Mucosa of rectum (tissue), 2 donors: ENCODE data around the gene EFNA1.
A peak's percentile ranks its signal among the peaks of the same experiment; 100 is the strongest.

ENCODE experiments used
- H3K27ac ChIP-seq, 2 donors: one replicate each; pipeline ENCODE4 v1.7.0; 2013; ENCODE audit warnings: inconsistent platforms in 2 of 2, low read depth in 2 of 2, low read length in 2 of 2
- H3K27me3 ChIP-seq, 2 donors: one replicate each; pipeline ENCODE4 v1.7.0; 2013; ENCODE audit warnings: low read length in 2 of 2; ENCODE audit not compliant: control insufficient read depth in 2 of 2, insufficient read depth in 2 of 2
- H3K36me3 ChIP-seq, 2 donors: one replicate each; pipeline ENCODE4 v1.7.0; 2013; ENCODE audit warnings: low read length in 2 of 2; ENCODE audit not compliant: control insufficient read depth in 2 of 2, insufficient read depth in 2 of 2
- H3K4me1 ChIP-seq, 2 donors: one replicate each; pipeline ENCODE4 v1.7.0; 2013; ENCODE audit warnings: low read length in 2 of 2, mild to moderate bottlenecking in 1 of 2; ENCODE audit not compliant: control insufficient read depth in 2 of 2, insufficient read depth in 2 of 2
- H3K4me3 ChIP-seq, 2 donors: one replicate each; pipeline ENCODE4 v1.7.0; 2013; ENCODE audit warnings: low read length in 2 of 2
- H3K9ac ChIP-seq, 2 donors: one replicate each; pipeline ENCODE4 v1.7.0; 2013; ENCODE audit warnings: low read length in 2 of 2, low read depth in 1 of 2, mild to moderate bottlenecking in 1 of 2
- H3K9me3 ChIP-seq, 2 donors: one replicate each; pipeline ENCODE4 v1.7.0; 2013; ENCODE audit warnings: low read length in 2 of 2; ENCODE audit not compliant: control insufficient read depth in 2 of 2
- donor health status: healthy.
- donor health status: Normal muscosa, but diverticular disease.

EFNA1 gene

DNA sequence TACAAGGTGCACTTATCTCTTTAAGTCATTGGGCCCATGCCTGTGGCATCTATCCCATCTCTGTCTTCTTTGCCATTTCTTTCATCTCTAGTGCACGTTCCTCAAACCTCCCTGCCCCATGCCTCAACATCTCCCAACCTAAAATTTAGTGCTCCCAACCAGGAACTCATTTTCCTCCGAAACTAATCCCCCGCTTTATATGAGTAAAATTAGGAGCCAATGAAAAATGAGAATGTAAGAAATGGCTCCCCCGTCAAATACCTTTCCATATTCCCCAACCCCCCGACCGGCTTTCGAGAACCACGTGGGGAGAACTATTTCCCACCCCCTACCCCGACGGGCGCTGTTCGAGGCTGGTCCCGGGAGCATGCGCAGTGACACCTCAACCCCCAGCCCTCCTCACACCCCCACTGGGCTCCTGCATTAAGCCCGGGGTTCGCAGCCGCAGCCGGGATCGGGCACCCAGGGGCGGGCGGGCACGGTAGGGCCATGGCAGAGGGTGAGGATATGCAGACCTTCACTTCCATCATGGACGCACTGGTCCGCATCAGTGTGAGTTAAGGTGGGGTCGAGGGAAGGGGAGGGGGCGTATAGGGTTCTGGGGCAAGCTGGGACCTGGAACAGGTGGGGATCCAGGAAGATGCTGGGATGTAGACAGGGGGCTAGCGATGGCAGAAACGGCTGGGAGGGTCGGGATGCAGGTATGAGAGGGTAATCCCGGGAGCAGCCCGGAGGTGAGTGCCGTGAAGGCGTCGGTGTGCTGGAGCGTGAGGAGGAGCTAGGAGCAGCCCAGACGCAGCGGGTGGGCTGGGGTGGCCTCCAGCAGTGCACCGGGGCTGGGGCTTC is 46.0 kb downstream of the EFNA1 start, which contains the start of gene TRIM46:
Gene TRIM46 (plus strand): TSS at position 372 of the 846 bp plus-strand sequence. CDS start 118 bp downstream, at position 490.
- Histone ChIP-seq H3K9me3 (no peaks in the 10 kb centered on the region), H3K4me1 (peaks cover 18 to 22% of the 10 kb centered on the region in 2 donors)

DNA sequence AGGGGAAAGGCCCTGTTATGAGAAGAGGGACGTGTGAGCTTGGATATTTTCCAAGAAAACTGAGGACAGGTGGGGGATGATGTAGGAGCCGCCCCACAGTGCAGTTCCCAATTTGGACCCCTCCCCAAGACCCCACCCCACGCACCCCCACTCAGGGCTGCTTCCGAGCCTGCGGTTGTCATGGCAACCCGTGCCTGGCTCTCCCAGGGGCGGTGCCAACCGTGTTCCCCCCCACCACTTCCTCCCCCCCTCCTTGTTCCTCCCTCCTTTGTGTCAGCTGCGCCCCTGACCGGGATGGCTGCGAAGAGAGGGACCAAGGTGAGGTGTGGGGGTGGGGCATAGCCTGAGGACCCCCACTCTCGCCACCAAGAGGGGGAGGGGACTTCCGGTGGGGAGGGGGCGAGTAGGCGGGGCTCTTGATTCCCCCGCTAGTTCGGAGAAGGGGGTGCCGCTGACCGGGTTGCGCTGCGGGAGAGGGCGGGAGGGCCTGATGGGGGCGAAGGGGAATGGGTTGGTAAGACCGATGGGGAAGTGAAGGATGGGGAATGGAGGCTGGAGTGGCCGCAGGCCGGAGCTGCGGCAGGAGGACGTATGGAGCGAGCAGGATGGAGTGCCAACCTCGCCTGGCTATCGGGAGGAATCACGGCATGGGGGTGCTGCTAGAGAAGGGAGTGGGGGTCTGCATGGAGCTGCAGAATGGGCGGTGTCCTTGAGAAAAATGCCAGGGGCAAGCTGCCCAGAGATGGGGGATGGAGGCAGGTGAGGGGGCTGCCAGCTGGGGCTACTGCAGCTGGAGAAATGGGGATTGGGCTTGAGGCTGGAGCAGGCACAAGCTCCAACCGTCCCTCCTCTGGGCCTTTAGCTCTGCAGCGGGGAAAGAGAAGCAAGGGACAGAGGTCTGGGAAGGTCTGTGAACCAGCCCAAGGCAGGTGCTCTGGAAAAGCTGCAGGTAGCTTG is 46.9 kb downstream of the EFNA1 start:
- H3K9ac ChIP-seq, result no peak overlapping the region
- H3K27me3 ChIP-seq, result peaks cover 0 to 3% of the 10 kb centered on the region in 2 donors
- peak overlapping the region in 1 of 2 donors; percentile 86 for H3K4me3 ChIP-seq
- peaks cover 18 to 24% of the 10 kb centered on the region in 2 donors for H3K4me1 ChIP-seq
- H3K36me3 ChIP-seq, result peaks cover 5 to 7% of the 10 kb centered on the region in 2 donors
- no peak overlapping the region for H3K27ac ChIP-seq
- no peaks in the 10 kb centered on the region for H3K9me3 ChIP-seq

More for the DNA sequence above, 46.0 kb downstream of the EFNA1 start, which contains the start of gene TRIM46:
- peak within 1 kb of the TSS; percentile 85 to 92 for H3K27ac ChIP-seq
- peak within 1 kb of the TSS; percentile 86 to 94 for H3K4me3 ChIP-seq
- H3K9ac ChIP-seq, result peak within 1 kb of the TSS; percentile 85 to 92
- H3K27me3 ChIP-seq, result peaks cover 0 to 3% of the 10 kb centered on the region in 2 donors
- H3K36me3 ChIP-seq, result peaks cover 13 to 14% of the 10 kb centered on the region in 2 donors

DNA sequence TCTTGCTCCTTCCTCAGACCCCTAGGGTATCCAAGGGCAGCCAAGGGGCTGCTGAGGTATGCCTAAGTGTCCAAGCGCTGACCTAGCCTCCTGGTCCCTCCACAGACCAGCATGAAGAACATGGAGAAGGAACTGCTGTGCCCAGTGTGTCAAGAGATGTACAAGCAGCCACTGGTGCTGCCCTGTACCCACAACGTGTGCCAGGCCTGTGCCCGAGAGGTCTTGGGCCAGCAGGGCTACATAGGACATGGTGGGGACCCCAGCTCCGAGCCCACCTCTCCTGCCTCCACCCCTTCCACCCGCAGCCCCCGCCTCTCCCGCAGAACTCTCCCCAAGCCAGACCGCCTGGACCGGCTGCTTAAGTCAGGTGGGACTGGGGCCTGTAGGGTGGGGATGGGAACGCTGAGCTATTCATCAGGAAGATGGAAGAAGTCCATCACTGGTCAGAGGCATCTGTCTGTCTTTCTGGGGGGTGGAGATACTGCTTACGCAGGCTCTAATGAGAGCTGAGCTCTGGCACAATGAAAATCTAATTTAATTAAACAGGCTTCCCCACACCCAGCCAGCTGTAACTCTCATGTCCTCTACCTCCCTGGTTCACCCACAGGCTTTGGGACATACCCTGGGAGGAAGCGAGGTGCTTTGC is 47.7 kb downstream of the EFNA1 start:
- no peak overlapping the region for H3K9ac ChIP-seq
- H3K27me3 ChIP-seq, result peaks cover 0 to 3% of the 10 kb centered on the region in 2 donors
- peaks cover 18 to 24% of the 10 kb centered on the region in 2 donors for H3K4me1 ChIP-seq
- H3K4me3 ChIP-seq, result no peak overlapping the region
- no peaks in the 10 kb centered on the region for H3K9me3 ChIP-seq
- peaks cover under 1 to 1% of the 10 kb centered on the region in 2 donors for H3K36me3 ChIP-seq
- no peak overlapping the region for H3K27ac ChIP-seq

DNA sequence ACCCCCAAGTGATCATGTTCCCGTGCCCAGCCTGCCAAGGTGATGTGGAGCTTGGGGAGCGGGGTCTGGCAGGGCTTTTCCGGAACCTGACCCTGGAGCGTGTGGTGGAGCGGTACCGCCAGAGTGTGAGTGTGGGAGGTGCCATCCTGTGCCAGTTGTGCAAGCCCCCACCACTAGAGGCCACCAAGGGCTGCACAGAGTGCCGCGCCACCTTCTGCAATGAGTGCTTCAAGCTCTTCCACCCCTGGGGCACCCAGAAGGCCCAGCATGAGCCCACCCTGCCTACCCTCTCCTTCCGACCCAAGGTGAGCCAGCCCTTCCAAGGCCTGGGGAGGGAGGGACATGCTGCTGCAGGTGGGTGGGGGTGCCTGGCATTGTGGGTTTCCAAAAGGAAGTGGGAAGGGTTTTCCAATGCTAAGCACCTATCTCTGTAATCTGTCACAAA is 48.3 kb downstream of the EFNA1 start:
- Histone ChIP-seq H3K27ac (no peak overlapping the region), H3K36me3 (no peaks in the 10 kb centered on the region), H3K9me3 (no peaks in the 10 kb centered on the region), H3K4me1 (peaks cover 18 to 24% of the 10 kb centered on the region in 2 donors), H3K27me3 (peaks cover 0 to 3% of the 10 kb centered on the region in 2 donors), H3K4me3 (no peak overlapping the region), H3K9ac (no peak overlapping the region)

DNA sequence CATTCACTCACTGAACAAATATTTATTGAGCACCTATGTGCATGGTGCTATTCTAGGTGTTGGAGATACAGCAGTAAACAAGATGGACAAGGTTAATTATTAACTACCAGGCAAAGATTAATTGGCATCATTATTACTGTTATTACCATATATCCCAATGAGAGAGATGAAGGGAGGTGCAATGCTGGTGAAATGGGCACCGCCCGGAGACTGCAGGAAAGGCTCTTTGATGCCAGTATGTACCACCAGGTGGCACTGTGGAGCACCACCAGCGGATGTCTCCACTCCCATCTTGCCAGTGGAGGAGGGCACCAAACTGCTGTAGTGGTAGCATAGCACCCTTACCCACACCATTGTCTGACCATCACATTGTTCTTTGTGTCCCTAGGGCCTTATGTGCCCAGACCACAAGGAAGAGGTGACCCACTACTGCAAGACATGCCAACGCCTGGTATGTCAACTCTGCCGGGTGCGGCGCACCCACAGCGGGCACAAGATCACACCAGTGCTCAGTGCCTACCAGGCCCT is 48.9 kb downstream of the EFNA1 start:
- Histone ChIP-seq H3K4me1 (peaks cover 20 to 24% of the 10 kb centered on the region in 2 donors), H3K9ac (no peak overlapping the region), H3K27ac (no peak overlapping the region), H3K36me3 (no peaks in the 10 kb centered on the region), H3K9me3 (no peaks in the 10 kb centered on the region), H3K27me3 (peaks cover 0 to 3% of the 10 kb centered on the region in 2 donors), H3K4me3 (no peak overlapping the region)

DNA sequence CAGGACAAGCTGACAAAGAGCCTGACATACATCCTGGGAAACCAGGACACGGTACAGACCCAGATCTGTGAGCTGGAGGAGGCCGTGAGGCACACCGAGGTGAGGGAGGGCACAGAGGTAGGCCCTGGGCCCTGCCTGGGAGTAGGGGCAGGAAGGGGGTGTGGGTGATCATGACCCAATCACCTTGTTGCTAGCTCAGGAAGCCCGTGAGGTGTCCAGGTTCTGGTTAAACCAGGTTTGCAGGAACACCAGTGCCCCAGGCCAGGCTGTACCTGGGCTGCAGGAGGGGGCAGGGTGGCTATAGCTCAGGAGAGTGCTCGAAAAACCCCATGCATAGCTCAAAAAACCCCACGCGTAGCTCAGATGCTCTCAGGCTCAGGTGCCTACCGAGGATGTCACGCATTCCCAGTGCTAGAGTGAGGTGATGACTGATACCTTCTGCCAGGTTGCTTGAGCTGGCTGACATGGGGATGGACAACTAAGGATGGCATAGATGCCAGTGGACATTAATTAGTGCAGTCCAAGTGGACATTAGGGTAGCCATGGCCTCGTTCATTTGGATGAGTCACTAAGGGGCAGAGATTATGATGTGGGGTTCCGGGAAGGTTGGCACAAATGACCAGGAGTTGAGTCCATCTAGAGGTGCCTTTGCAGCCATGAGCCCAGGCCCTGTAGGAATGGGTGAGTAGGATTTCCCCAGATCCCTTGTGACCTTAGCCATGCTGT is 49.7 kb downstream of the EFNA1 start:
- H3K4me1 ChIP-seq, result peaks cover 16 to 20% of the 10 kb centered on the region in 2 donors
- H3K27ac ChIP-seq, result no peak overlapping the region
- H3K9ac ChIP-seq, result peak overlapping the region in 1 of 2 donors; percentile 32

DNA sequence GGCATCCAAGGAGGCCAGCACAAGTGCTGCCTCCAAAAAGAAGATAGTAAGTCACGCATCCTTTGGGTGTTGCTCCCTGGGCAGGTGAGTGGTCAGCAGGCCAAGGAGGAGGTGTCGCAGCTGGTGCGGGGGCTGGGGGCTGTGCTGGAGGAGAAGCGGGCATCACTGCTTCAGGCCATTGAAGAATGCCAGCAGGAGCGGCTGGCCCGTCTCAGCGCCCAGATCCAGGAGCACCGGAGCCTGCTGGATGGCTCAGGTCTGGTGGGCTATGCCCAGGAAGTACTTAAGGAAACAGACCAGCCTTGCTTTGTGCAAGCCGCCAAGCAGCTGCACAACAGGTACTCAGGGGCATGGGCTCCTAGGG is 50.2 kb downstream of the EFNA1 start:
- H3K27me3 ChIP-seq, result peaks cover 0 to 3% of the 10 kb centered on the region in 2 donors
- H3K36me3 ChIP-seq, result no peaks in the 10 kb centered on the region
- no peaks in the 10 kb centered on the region for H3K9me3 ChIP-seq
- H3K4me1 ChIP-seq, result peaks cover 13 to 16% of the 10 kb centered on the region in 2 donors
- no peak overlapping the region for H3K9ac ChIP-seq
- H3K27ac ChIP-seq, result no peak overlapping the region
- peak overlapping the region in 1 of 2 donors; percentile 7 for H3K4me3 ChIP-seq

More for the DNA sequence above, 49.7 kb downstream of the EFNA1 start:
- no peak overlapping the region for H3K4me3 ChIP-seq
- no peaks in the 10 kb centered on the region for H3K36me3 ChIP-seq
- peaks cover 0 to 3% of the 10 kb centered on the region in 2 donors for H3K27me3 ChIP-seq
- H3K9me3 ChIP-seq, result no peaks in the 10 kb centered on the region

DNA sequence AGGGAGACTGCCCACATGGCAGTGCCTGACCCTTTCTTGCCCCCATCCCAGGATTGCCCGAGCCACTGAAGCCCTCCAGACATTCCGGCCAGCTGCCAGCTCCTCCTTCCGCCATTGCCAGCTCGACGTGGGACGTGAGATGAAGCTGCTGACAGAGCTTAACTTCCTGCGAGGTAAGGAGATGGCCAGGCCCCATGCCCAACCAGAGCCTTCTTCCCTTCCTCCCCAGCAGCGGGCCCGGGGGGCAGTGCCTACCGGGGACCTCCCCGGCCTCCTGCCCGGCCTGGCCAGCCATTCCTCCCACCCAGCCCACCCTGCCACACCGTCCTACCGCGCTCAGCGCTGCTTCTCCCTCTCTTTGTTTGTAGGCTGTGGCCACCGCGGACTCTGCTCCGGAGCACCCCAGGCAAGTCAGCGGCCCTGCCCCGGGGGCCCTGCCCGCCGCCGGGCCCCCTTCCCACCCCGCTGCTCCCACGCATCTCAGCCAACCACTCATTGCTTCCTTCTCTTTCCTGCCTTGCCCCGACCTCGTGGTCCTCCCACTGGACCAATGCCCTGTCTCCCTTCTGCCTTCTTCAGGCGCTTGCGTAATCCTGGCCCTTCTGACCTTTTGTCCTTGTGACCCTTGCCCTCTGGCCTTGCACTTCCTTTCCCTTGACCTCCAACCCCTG is 50.9 kb downstream of the EFNA1 start:
- no peaks in the 10 kb centered on the region for H3K36me3 ChIP-seq
- H3K27ac ChIP-seq, result no peak overlapping the region
- no peak overlapping the region for H3K9ac ChIP-seq
- peak overlapping the region in 1 of 2 donors; percentile 7 for H3K4me3 ChIP-seq
- peaks cover 0 to 3% of the 10 kb centered on the region in 2 donors for H3K27me3 ChIP-seq
- H3K9me3 ChIP-seq, result no peaks in the 10 kb centered on the region
- peaks cover 13 to 16% of the 10 kb centered on the region in 2 donors for H3K4me1 ChIP-seq
